ENCODE data around the gene DENND6A.

- TF ChIP-seq CTCF (conservative IDR thresholded peaks at IDR 0.05 in 1 of 2, IDR thresholded peaks at IDR 0.05 in 1 of 2; ENCODE audit: low read depth in 1 of 2, low read length in 2 of 2) = no peak
- no peak for TF ChIP-seq EZH2 (IDR thresholded peaks at IDR 0.05; ENCODE audit: low read length, missing control alignments)
These were observed 37.8 kb upstream of the DENND6A start for GRCh38 chr3:57730682-57731081.

Data from fibroblast of lung (primary cell).